ENCODE measurements around the gene SIK2.

GRCh38 chr11:111555255-111555654 is 47.0 kb upstream of the SIK2 start:
- no peak for TF ChIP-seq EZH2 (IDR thresholded peaks at IDR 0.05; ENCODE audit: borderline replicate concordance, low read depth, low read length, severe bottlenecking)
- TF ChIP-seq CTCF (IDR thresholded peaks at IDR 0.05; ENCODE audit: extremely low read depth in 1 of 2, insufficient read depth in 1 of 2, low read depth in 1 of 2, low read length in 2 of 2) = no peak
- no peak for TF ChIP-seq POLR2A (IDR thresholded peaks at IDR 0.05; ENCODE audit: low read depth, low read length)
- no peak for TF ChIP-seq POLR2AphosphoS5 (IDR thresholded peaks at IDR 0.05; ENCODE audit: insufficient read depth, low read depth, low read length)
- TF ChIP-seq GATA2 (IDR thresholded peaks at IDR 0.05; ENCODE audit: insufficient read depth, insufficient read length, low read depth, low read length) = no peak
- no peak for TF ChIP-seq FOS (IDR thresholded peaks at IDR 0.05; ENCODE audit: borderline replicate concordance, insufficient read depth, low read length)
- TF ChIP-seq JUN (IDR thresholded peaks at IDR 0.05; ENCODE audit: borderline replicate concordance, insufficient read depth, insufficient read length, low read depth) = no peak
- TF ChIP-seq MAX (IDR thresholded peaks at IDR 0.05; ENCODE audit: insufficient read depth, insufficient read length) = no peak
